GM13976 (cell line): ENCODE measurements around the gene GALNT9.

Experiments used
- DNase-seq: peaks from one replicate; pipeline ENCODE4 v3.0.0; 2012; ENCODE audit warnings: low spot score
- CTCF ChIP-seq: IDR thresholded peaks from 2 replicates; pipeline ENCODE4 v1.5.1; 2012; ENCODE audit warnings: borderline replicate concordance, mild to moderate bottlenecking; ENCODE audit not compliant: insufficient read depth; ENCODE audit errors: extremely low read depth, missing control alignments, control extremely low read depth
- in situ Hi-C: fragments of 300-500 bp; cut with MboI; formaldehyde crosslinking; loops from one replicate; pipeline ENCODE4 v1.12.0; 2022; ENCODE audit warnings: low sequenced_read_pairs, mixed read lengths, inconsistent platforms; ENCODE audit not compliant: unreplicated experiment

Gene GALNT9

GRCh38 chr12:132159555-132160003, 169.8 kb downstream of the GALNT9 start:
- TF ChIP-seq CTCF, result no peak
- in situ Hi-C loops, result no loop called here
- no peak for DNase-seq

GRCh38 chr12:132158677-132159554, 170.5 kb downstream of the GALNT9 start:
- in situ Hi-C loops, result no loop called here
- no peak for TF ChIP-seq CTCF
- no peak for DNase-seq

GRCh38 chr12:132157733-132158409, 171.5 kb downstream of the GALNT9 start:
- no peak for TF ChIP-seq CTCF
- no peak for DNase-seq
- in situ Hi-C loops, result no loop called here

GRCh38 chr12:132156573-132157325, 172.6 kb downstream of the GALNT9 start:
- in situ Hi-C loops, result no loop called here
- no peak for TF ChIP-seq CTCF
- DNase-seq, result no peak

GRCh38 chr12:132155771-132156572, 173.4 kb downstream of the GALNT9 start:
- in situ Hi-C loops, result no loop called here
- no peak for TF ChIP-seq CTCF
- DNase-seq, result no peak
